ENCODE measurements around the gene CNTN6.

The CNTN6 gene

GRCh38 chr3:1374471-1374870 is 281.6 kb downstream of the CNTN6 start:
- Histone ChIP-seq H2AFZ (ENCODE audit: low read length) (no peak overlapping the region), H3K9ac (ENCODE audit: low read depth, low read length, poor library complexity) (no peak overlapping the region), H3K4me2 (ENCODE audit: insufficient read depth, low read length, poor library complexity, severe bottlenecking) (no peak overlapping the region), H3K14ac (ENCODE audit: low read length) (no peak overlapping the region), H2BK12ac (ENCODE audit: low read length) (no peak overlapping the region), H3K27ac (replicated peaks; ENCODE audit: low read length) (no peak overlapping the region), H3K9me3 (replicated peaks in 1 of 2; ENCODE audit: control insufficient read depth in 2 of 2, insufficient read depth in 1 of 2, low read depth in 1 of 2, low read length in 2 of 2) (no peaks in the 10 kb centered on the region), H3K4me1 (ENCODE audit: control insufficient read depth in 2 of 2, insufficient read depth in 1 of 2, low read depth in 1 of 2, low read length in 2 of 2) (no peaks in the 10 kb centered on the region), H3K4me3 (ENCODE audit: low read length in 2 of 2) (no peak overlapping the region), H3K36me3 (replicated peaks in 1 of 2; ENCODE audit: control insufficient read depth in 2 of 2, insufficient read depth in 2 of 2, low read length in 2 of 2) (no peaks in the 10 kb centered on the region), H3K18ac (ENCODE audit: low read length) (no peak overlapping the region), H2AK5ac (ENCODE audit: low read depth, low read length) (no peak overlapping the region), H2BK120ac (ENCODE audit: low read depth, low read length) (no peak overlapping the region), H3K79me1 (ENCODE audit: low read depth, low read length) (no peaks in the 10 kb centered on the region), H4K8ac (ENCODE audit: low read depth, low read length) (no peak overlapping the region), H2BK5ac (ENCODE audit: low read length) (no peak overlapping the region), H3K4ac (ENCODE audit: low read length) (no peak overlapping the region), H3K23ac (ENCODE audit: low read depth, low read length, poor library complexity) (no peak overlapping the region), H4K91ac (ENCODE audit: low read depth, low read length, poor library complexity) (no peak overlapping the region), H3K27me3 (ENCODE audit: control insufficient read depth in 3 of 3, insufficient read depth in 3 of 3, low read depth in 1 of 3, low read length in 3 of 3) (no peaks in the 10 kb centered on the region), H2BK15ac (ENCODE audit: low read length) (no peak overlapping the region)
- DNase-seq (ENCODE audit: low spot score): peak; percentile 33
- WGBS, 2 donors (ENCODE audit: extremely low coverage in 2 of 2, insufficient read length in 2 of 2, insufficient replicate concordance in 1 of 2): no CpG with 5 or more reads among the region's 2 CpGs

DNA sequence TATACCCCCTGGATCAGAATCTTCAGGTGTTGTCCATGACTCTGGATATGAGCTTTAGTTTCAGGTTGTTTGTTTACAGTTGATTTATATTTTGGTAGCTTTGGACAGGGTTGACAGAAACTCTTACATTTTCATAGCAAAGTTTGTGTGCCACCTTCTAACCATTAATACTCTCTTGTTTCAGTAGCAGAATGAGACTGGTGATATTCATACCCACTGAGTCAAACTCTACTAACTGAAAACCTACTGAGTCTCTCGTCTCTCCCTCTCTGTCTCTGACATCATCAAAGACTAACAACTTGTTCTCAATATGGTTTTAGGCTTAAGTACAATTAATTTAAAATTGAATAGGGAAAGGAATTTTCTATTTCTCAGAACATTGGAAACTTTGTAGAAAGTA is 282.3 kb downstream of the CNTN6 start:
- WGBS, 2 donors (ENCODE audit: extremely low coverage in 2 of 2, insufficient read length in 2 of 2, insufficient replicate concordance in 1 of 2): no CpG with 5 or more reads among the region's 1 CpG
- Histone ChIP-seq H3K4me1 (ENCODE audit: control insufficient read depth in 2 of 2, insufficient read depth in 1 of 2, low read depth in 1 of 2, low read length in 2 of 2) (no peaks in the 10 kb centered on the region), H2BK15ac (ENCODE audit: low read length) (no peak overlapping the region), H3K4me3 (ENCODE audit: low read length in 2 of 2) (no peak overlapping the region), H3K79me1 (ENCODE audit: low read depth, low read length) (no peaks in the 10 kb centered on the region), H3K27ac (replicated peaks; ENCODE audit: low read length) (no peak overlapping the region), H3K27me3 (ENCODE audit: control insufficient read depth in 3 of 3, insufficient read depth in 3 of 3, low read depth in 1 of 3, low read length in 3 of 3) (no peaks in the 10 kb centered on the region), H3K9ac (ENCODE audit: low read depth, low read length, poor library complexity) (no peak overlapping the region), H2AFZ (ENCODE audit: low read length) (no peak overlapping the region), H2BK5ac (ENCODE audit: low read length) (no peak overlapping the region), H2BK120ac (ENCODE audit: low read depth, low read length) (no peak overlapping the region), H3K36me3 (replicated peaks in 1 of 2; ENCODE audit: control insufficient read depth in 2 of 2, insufficient read depth in 2 of 2, low read length in 2 of 2) (no peaks in the 10 kb centered on the region), H2BK12ac (ENCODE audit: low read length) (no peak overlapping the region), H3K14ac (ENCODE audit: low read length) (no peak overlapping the region), H3K9me3 (replicated peaks in 1 of 2; ENCODE audit: control insufficient read depth in 2 of 2, insufficient read depth in 1 of 2, low read depth in 1 of 2, low read length in 2 of 2) (no peaks in the 10 kb centered on the region), H3K4me2 (ENCODE audit: insufficient read depth, low read length, poor library complexity, severe bottlenecking) (no peak overlapping the region), H3K18ac (ENCODE audit: low read length) (no peak overlapping the region), H4K91ac (ENCODE audit: low read depth, low read length, poor library complexity) (no peak overlapping the region), H4K8ac (ENCODE audit: low read depth, low read length) (no peak overlapping the region), H3K4ac (ENCODE audit: low read length) (no peak overlapping the region), H2AK5ac (ENCODE audit: low read depth, low read length) (no peak overlapping the region), H3K23ac (ENCODE audit: low read depth, low read length, poor library complexity) (no peak overlapping the region)
- DNase-seq (ENCODE audit: low spot score): no peak

DNA sequence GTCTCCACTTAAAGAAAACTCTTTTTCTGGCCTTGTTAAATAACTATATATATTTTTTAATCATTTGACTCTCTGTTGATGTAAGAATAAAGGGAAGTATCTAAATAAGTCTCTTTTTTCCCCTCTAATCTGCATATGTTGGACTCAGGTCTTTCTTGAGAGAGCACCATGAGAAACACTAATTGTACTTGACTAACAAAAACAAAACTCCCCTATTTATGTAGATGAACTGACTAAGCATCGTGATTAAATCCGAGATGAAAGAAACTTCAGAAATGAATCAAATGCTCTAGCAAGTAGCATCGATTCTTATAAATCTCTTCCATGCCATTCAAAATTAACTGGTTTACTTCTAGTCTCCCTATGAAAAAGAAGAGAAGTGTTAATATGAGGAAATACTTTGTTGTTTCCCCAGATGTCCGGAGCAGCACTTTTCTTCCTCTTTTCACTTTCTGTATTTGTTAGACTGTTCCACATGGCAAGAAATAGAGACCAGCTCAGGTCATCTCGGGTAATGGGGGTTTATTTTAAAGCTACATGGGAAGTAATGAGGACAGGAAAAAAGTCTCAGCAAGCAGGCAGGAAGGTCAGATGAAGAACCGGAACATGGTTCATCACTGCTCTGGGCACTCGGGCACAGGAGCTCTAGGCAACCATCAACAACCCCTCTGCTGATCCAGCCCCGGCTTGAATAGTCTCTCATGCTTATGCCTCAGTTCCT is 288.3 kb downstream of the CNTN6 start:
- H3K79me1 ChIP-seq (ENCODE audit: low read depth, low read length): no peaks in the 10 kb centered on the region
- H3K4me1 ChIP-seq (ENCODE audit: control insufficient read depth in 2 of 2, insufficient read depth in 1 of 2, low read depth in 1 of 2, low read length in 2 of 2): no peaks in the 10 kb centered on the region
- no peak overlapping the region for H3K27ac ChIP-seq (replicated peaks; ENCODE audit: low read length)
- H2AK5ac ChIP-seq (ENCODE audit: low read depth, low read length): no peak overlapping the region
- no peak overlapping the region for H3K9ac ChIP-seq (ENCODE audit: low read depth, low read length, poor library complexity)
- no peak overlapping the region for H4K91ac ChIP-seq (ENCODE audit: low read depth, low read length, poor library complexity)
- no peak overlapping the region for H3K14ac ChIP-seq (ENCODE audit: low read length)
- no peak overlapping the region for H2BK120ac ChIP-seq (ENCODE audit: low read depth, low read length)
- H3K4ac ChIP-seq (ENCODE audit: low read length): no peak overlapping the region
- H3K23ac ChIP-seq (ENCODE audit: low read depth, low read length, poor library complexity): no peak overlapping the region
- peaks cover 0 to 2% of the 10 kb centered on the region in 2 donors for H3K36me3 ChIP-seq (replicated peaks in 1 of 2; ENCODE audit: control insufficient read depth in 2 of 2, insufficient read depth in 2 of 2, low read length in 2 of 2)
- H4K8ac ChIP-seq (ENCODE audit: low read depth, low read length): no peak overlapping the region
- no peak overlapping the region for H3K18ac ChIP-seq (ENCODE audit: low read length)
- H2AFZ ChIP-seq (ENCODE audit: low read length): no peak overlapping the region
- DNase-seq (ENCODE audit: low spot score): no peak
- H3K4me2 ChIP-seq (ENCODE audit: insufficient read depth, low read length, poor library complexity, severe bottlenecking): no peak overlapping the region
- H2BK12ac ChIP-seq (ENCODE audit: low read length): no peak overlapping the region
- H3K4me3 ChIP-seq (ENCODE audit: low read length in 2 of 2): no peak overlapping the region
- no CpG with 5 or more reads among the region's 8 CpGs for WGBS, 2 donors (ENCODE audit: extremely low coverage in 2 of 2, insufficient read length in 2 of 2, insufficient replicate concordance in 1 of 2)
- H3K27me3 ChIP-seq (ENCODE audit: control insufficient read depth in 3 of 3, insufficient read depth in 3 of 3, low read depth in 1 of 3, low read length in 3 of 3): no peaks in the 10 kb centered on the region
- H3K9me3 ChIP-seq (replicated peaks in 1 of 2; ENCODE audit: control insufficient read depth in 2 of 2, insufficient read depth in 1 of 2, low read depth in 1 of 2, low read length in 2 of 2): no peaks in the 10 kb centered on the region
- no peak overlapping the region for H2BK15ac ChIP-seq (ENCODE audit: low read length)
- H2BK5ac ChIP-seq (ENCODE audit: low read length): no peak overlapping the region

GRCh38 chr3:1381647-1382036 is 288.8 kb downstream of the CNTN6 start:
- Histone ChIP-seq H2AK5ac (ENCODE audit: low read depth, low read length) (no peak overlapping the region), H4K91ac (ENCODE audit: low read depth, low read length, poor library complexity) (no peak overlapping the region), H3K4me1 (ENCODE audit: control insufficient read depth in 2 of 2, insufficient read depth in 1 of 2, low read depth in 1 of 2, low read length in 2 of 2) (no peaks in the 10 kb centered on the region), H3K9ac (ENCODE audit: low read depth, low read length, poor library complexity) (no peak overlapping the region), H3K4ac (ENCODE audit: low read length) (no peak overlapping the region), H2BK12ac (ENCODE audit: low read length) (no peak overlapping the region), H3K27me3 (ENCODE audit: control insufficient read depth in 3 of 3, insufficient read depth in 3 of 3, low read depth in 1 of 3, low read length in 3 of 3) (no peaks in the 10 kb centered on the region), H2BK120ac (ENCODE audit: low read depth, low read length) (no peak overlapping the region), H2BK5ac (ENCODE audit: low read length) (no peak overlapping the region), H2AFZ (ENCODE audit: low read length) (no peak overlapping the region), H3K9me3 (replicated peaks in 1 of 2; ENCODE audit: control insufficient read depth in 2 of 2, insufficient read depth in 1 of 2, low read depth in 1 of 2, low read length in 2 of 2) (no peaks in the 10 kb centered on the region), H3K4me2 (ENCODE audit: insufficient read depth, low read length, poor library complexity, severe bottlenecking) (no peak overlapping the region), H3K36me3 (replicated peaks in 1 of 2; ENCODE audit: control insufficient read depth in 2 of 2, insufficient read depth in 2 of 2, low read length in 2 of 2) (peaks cover 0 to 2% of the 10 kb centered on the region in 2 donors), H3K23ac (ENCODE audit: low read depth, low read length, poor library complexity) (no peak overlapping the region), H3K27ac (replicated peaks; ENCODE audit: low read length) (no peak overlapping the region), H4K8ac (ENCODE audit: low read depth, low read length) (no peak overlapping the region), H3K79me1 (ENCODE audit: low read depth, low read length) (no peaks in the 10 kb centered on the region), H3K4me3 (ENCODE audit: low read length in 2 of 2) (no peak overlapping the region), H2BK15ac (ENCODE audit: low read length) (no peak overlapping the region), H3K18ac (ENCODE audit: low read length) (no peak overlapping the region), H3K14ac (ENCODE audit: low read length) (no peak overlapping the region)
- no CpG with 5 or more reads among the region's 5 CpGs for WGBS, 2 donors (ENCODE audit: extremely low coverage in 2 of 2, insufficient read length in 2 of 2, insufficient replicate concordance in 1 of 2)
- DNase-seq (ENCODE audit: low spot score): no peak
